NCI-H1694 treated with DMSO at 0.1 percent for 48 hours (cell line): ENCODE data around the gene LEFTY2.
"Not testable (repeated sequence)": the region's sequence is repeated elsewhere in the genome, so short reads cannot be mapped to it uniquely, and the experiment has no call there.

ENCODE experiments used
- DNase-seq: peaks from one replicate; lab custom pipeline; 2025; lab: John Stamatoyannopoulos, UW

LEFTY2 gene

GRCh38 chr1:225941187-225941941 lies at the start of gene LEFTY2:
Gene LEFTY2, minus strand, starts transcription at chr1:225941220. Its CDS starts 80 bp downstream, at chr1:225941140.
- no peak for DNase-seq

- DNase-seq: peak; percentile 80
Observed at GRCh38 chr1:225987491-225988316, 46.7 kb upstream of the LEFTY2 start.

GRCh38 chr1:225981714-225982113 lies 40.7 kb upstream of the LEFTY2 start:
- DNase-seq: no peak

- no peak for DNase-seq
Observed at GRCh38 chr1:225980005-225980836, 39.2 kb upstream of the LEFTY2 start.

GRCh38 chr1:225979421-225979820 lies 38.4 kb upstream of the LEFTY2 start:
- no peak for DNase-seq

- no peak for DNase-seq
Observed at GRCh38 chr1:225977937-225978748, 37.1 kb upstream of the LEFTY2 start.

- not testable (repeated sequence) for DNase-seq
Observed at GRCh38 chr1:225975146-225975545, 34.1 kb upstream of the LEFTY2 start.

GRCh38 chr1:225974454-225974853 lies 33.4 kb upstream of the LEFTY2 start:
- DNase-seq: no peak

- DNase-seq: peak; percentile 91
Observed at GRCh38 chr1:225973158-225973557, 32.1 kb upstream of the LEFTY2 start.

- no peak for DNase-seq
Observed at GRCh38 chr1:225972344-225973152, 31.5 kb upstream of the LEFTY2 start.

- DNase-seq: not testable (repeated sequence)
Observed at GRCh38 chr1:225970592-225971157, 29.7 kb upstream of the LEFTY2 start.

GRCh38 chr1:225969751-225970150 lies 28.7 kb upstream of the LEFTY2 start:
- not testable (repeated sequence) for DNase-seq

- no peak for DNase-seq
Observed at GRCh38 chr1:225965231-225965630, 24.2 kb upstream of the LEFTY2 start.

- DNase-seq: no peak
Observed at GRCh38 chr1:225963735-225964530, 22.9 kb upstream of the LEFTY2 start.

- no peak for DNase-seq
Observed at GRCh38 chr1:225962440-225962975, 21.5 kb upstream of the LEFTY2 start.

GRCh38 chr1:225961659-225962439 lies 20.8 kb upstream of the LEFTY2 start:
- DNase-seq: no peak

GRCh38 chr1:225958041-225958440 lies 17.0 kb upstream of the LEFTY2 start:
- DNase-seq: no peak

GRCh38 chr1:225954753-225955152 lies 13.7 kb upstream of the LEFTY2 start:
- DNase-seq: no peak
